Esophagus squamous epithelium (tissue), 4 donors: ENCODE results near the gene PHGDH.

Source experiments
- POLR2A ChIP-seq, 4 donors: fragments of 450-650 bp; IDR thresholded peaks; one replicate each; pipeline ENCODE4 v1.6.1; 2017; ENCODE audit warnings: antibody characterized with exemption in 4 of 4, mild to moderate bottlenecking in 4 of 4, moderate library complexity in 3 of 4
- TF ChIP-seq, protein P1 (sequence below), 6 experiments: fragments of 450-650 bp in 4 of 6; fragments of 200-600 bp in 2 of 6; sonication (generic) in 2 of 6; IDR thresholded peaks; one replicate each; pipeline ENCODE4 v1.5.1; 2016 to 2019; ENCODE audit warnings: antibody characterized with exemption in 6 of 6, mild to moderate bottlenecking in 4 of 6, moderate library complexity in 4 of 6

- TF ChIP-seq, protein P1, sequence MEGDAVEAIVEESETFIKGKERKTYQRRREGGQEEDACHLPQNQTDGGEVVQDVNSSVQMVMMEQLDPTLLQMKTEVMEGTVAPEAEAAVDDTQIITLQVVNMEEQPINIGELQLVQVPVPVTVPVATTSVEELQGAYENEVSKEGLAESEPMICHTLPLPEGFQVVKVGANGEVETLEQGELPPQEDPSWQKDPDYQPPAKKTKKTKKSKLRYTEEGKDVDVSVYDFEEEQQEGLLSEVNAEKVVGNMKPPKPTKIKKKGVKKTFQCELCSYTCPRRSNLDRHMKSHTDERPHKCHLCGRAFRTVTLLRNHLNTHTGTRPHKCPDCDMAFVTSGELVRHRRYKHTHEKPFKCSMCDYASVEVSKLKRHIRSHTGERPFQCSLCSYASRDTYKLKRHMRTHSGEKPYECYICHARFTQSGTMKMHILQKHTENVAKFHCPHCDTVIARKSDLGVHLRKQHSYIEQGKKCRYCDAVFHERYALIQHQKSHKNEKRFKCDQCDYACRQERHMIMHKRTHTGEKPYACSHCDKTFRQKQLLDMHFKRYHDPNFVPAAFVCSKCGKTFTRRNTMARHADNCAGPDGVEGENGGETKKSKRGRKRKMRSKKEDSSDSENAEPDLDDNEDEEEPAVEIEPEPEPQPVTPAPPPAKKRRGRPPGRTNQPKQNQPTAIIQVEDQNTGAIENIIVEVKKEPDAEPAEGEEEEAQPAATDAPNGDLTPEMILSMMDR (IDR thresholded peaks at IDR 0.05) = no peak
- no peak for TF ChIP-seq POLR2A (IDR thresholded peaks at IDR 0.05)
Observed at GRCh38 chr1:119686661-119687060, 25.1 kb upstream of the PHGDH start.
